ENCODE measurements around the gene CTNNA3.

- TF ChIP-seq SP3 (tag by site-specific recombination; IDR thresholded peaks at IDR 0.05): no peak
- TF ChIP-seq MYNN (tag by site-specific recombination; IDR thresholded peaks at IDR 0.05; ENCODE audit: borderline replicate concordance): no peak
- TF ChIP-seq CTCF (tag by site-specific recombination; IDR thresholded peaks at IDR 0.05): no peak
- no peak for TF ChIP-seq ZNF146 (tag by site-specific recombination; IDR thresholded peaks at IDR 0.05)
- no peak for TF ChIP-seq ZNF747 (tag by site-specific recombination; IDR thresholded peaks at IDR 0.05)
- TF ChIP-seq SP2 (tag by site-specific recombination; IDR thresholded peaks at IDR 0.05): no peak
- TF ChIP-seq TCF7L2 (IDR thresholded peaks at IDR 0.05; ENCODE audit: borderline replicate concordance, low read depth, low read length): no peak
- TF ChIP-seq SP7 (tag by site-specific recombination; IDR thresholded peaks at IDR 0.05): no peak
- no peak for TF ChIP-seq ZNF701 (tag by site-specific recombination; IDR thresholded peaks at IDR 0.05)
- TF ChIP-seq ZBTB10 (tag by site-specific recombination; IDR thresholded peaks at IDR 0.05): no peak
- TF ChIP-seq ZNF707 (tag by site-specific recombination; IDR thresholded peaks at IDR 0.05): no peak
- no peak for TF ChIP-seq ZNF132 (tag by site-specific recombination; IDR thresholded peaks at IDR 0.05; ENCODE audit: borderline replicate concordance)
- TF ChIP-seq ZNF175 (tag by site-specific recombination; IDR thresholded peaks at IDR 0.05): no peak
- no peak for TF ChIP-seq YY1 (tag by site-specific recombination; IDR thresholded peaks at IDR 0.05)
Observed at GRCh38 chr10:66586073-66586472, 1109.9 kb downstream of the CTNNA3 start.
